ENCODE results near the gene RRP1B.

- TF ChIP-seq TAF1 (IDR thresholded peaks at IDR 0.05; ENCODE audit: borderline replicate concordance, insufficient read depth, low read length) (no peak), REST (IDR thresholded peaks at IDR 0.05; ENCODE audit: insufficient read depth in 1 of 2, low read depth in 2 of 2, low read length in 2 of 2) (no peak), POLR2AphosphoS5 (IDR thresholded peaks at IDR 0.05; ENCODE audit: low read depth, low read length) (no peak), SIN3A (IDR thresholded peaks at IDR 0.05; ENCODE audit: borderline replicate concordance, insufficient read depth, low read length) (no peak), FOXP2 (optimal IDR thresholded peaks at IDR 0.05; ENCODE audit: borderline replicate concordance, extremely low read depth, extremely low read length, insufficient read depth) (no peak)
Measured at GRCh38 chr21:43632373-43632905, 26.9 kb upstream of the RRP1B start.

Data from PFSK-1 (cell line).